Activated CD4-positive, alpha-beta memory T cell treated with anti-CD3 and anti-CD28 coated beads, Interleukin-2, amount 10 ng/mL, durations not matched to agents 7 days and 5 days (primary cell): Measurements from ENCODE around the gene DNAJA3. TPM values are rescaled to one million over a fixed set of nuclear protein-coding genes. Genes with fewer than 3 reads are reported as not detected.

Source experiments
- CTCF ChIA-PET: fragments of 350-600 bp; sonication (Branson Sonifier 250); formaldehyde crosslinking; loops from one replicate; lab custom pipeline; 2021; ENCODE audit warnings: antibody characterized with exemption, inconsistent platforms; lab: Charles Lee
- POLR2A ChIA-PET: fragments of 350-600 bp; sonication (Branson Sonifier 250); formaldehyde crosslinking; loops from one replicate; lab custom pipeline; 2021; ENCODE audit warnings: antibody characterized with exemption; lab: Charles Lee
- DNase-seq: peaks from one replicate; pipeline ENCODE4 v3.0.0-alpha.2; 2020
- H3K27ac Mint-ChIP-seq: one replicate; pipeline ENCODE4 v1.8.0; 2021; ENCODE audit warnings: mild to moderate bottlenecking, mixed read lengths
- H3K27me3 Mint-ChIP-seq: one replicate; pipeline ENCODE4 v1.8.0; 2021; ENCODE audit warnings: mixed read lengths
- H3K36me3 Mint-ChIP-seq: one replicate; pipeline ENCODE4 v1.8.0; 2021; ENCODE audit warnings: low read depth, mixed read lengths
- H3K4me1 Mint-ChIP-seq: one replicate; pipeline ENCODE4 v1.8.0; 2021; ENCODE audit warnings: mixed read lengths
- H3K4me3 Mint-ChIP-seq: one replicate; pipeline ENCODE4 v1.8.0; 2021; ENCODE audit warnings: mild to moderate bottlenecking, mixed read lengths
- H3K9me3 Mint-ChIP-seq: one replicate; pipeline ENCODE4 v1.8.0; 2021; ENCODE audit warnings: mixed read lengths
- total RNA-seq, 2 experiments: library from RNA; stranded (reverse); gene quantifications; one replicate each; pipeline ENCODE4 v1.2.3, GENCODE V29; 2021

DNAJA3 gene
- total RNA-seq, 2 experiments from 2014 or later: 39.5 to 41.1 TPM

GRCh38 chr16:4477966-4478365 is 52.3 kb downstream of the DNAJA3 start:
- ChIA-PET CTCF (interaction anchor here (0.9 to 6.9 kb wide), 15 partner anchors 9 to 146 kb away, joined by 3 to 102 read pairs (median 4); partner anchors contain the start of gene MGRN1), POLR2A (interaction anchor here (1.0 to 9.1 kb wide), 9 partner anchors 10 to 138 kb away, joined by 3 to 154 read pairs (median 27); partner anchors contain the start of genes CDIP1 and CORO7)
- Mint-ChIP-seq H3K4me3 (peak overlapping the region; percentile 91), H3K36me3 (peaks cover 33% of the 10 kb centered on the region), H3K4me1 (peaks cover 55% of the 10 kb centered on the region), H3K27me3 (no peaks in the 10 kb centered on the region), H3K27ac (peak overlapping the region; percentile 93), H3K9me3 (no peaks in the 10 kb centered on the region)
- no peak for DNase-seq

- no peak overlapping the region for H3K4me3 Mint-ChIP-seq
- no peaks in the 10 kb centered on the region for H3K9me3 Mint-ChIP-seq
- DNase-seq: no peak
- peaks cover 55% of the 10 kb centered on the region for H3K36me3 Mint-ChIP-seq
- POLR2A ChIA-PET: interaction anchor here (0.5 kb wide), 1 partner anchor 11 kb away, joined by 5 read pairs; no protein-coding TSS in a partner anchor
- peak overlapping the region; percentile 60 for H3K27ac Mint-ChIP-seq
- CTCF ChIA-PET: interaction anchor here (1.0 to 1.2 kb wide), 2 partner anchors 19 to 23 kb away, joined by 3 read pairs; no protein-coding TSS in a partner anchor
- no peaks in the 10 kb centered on the region for H3K27me3 Mint-ChIP-seq
- peaks cover 45% of the 10 kb centered on the region for H3K4me1 Mint-ChIP-seq
These were observed 55.9 kb downstream of the DNAJA3 start for GRCh38 chr16:4481526-4481925.

- peaks cover 55% of the 10 kb centered on the region for H3K36me3 Mint-ChIP-seq
- POLR2A ChIA-PET: interaction anchor here (0.5 to 1.6 kb wide), 3 partner anchors 10 to 23 kb away, joined by 3 to 5 read pairs (median 5); no protein-coding TSS in a partner anchor
- H3K27me3 Mint-ChIP-seq: no peaks in the 10 kb centered on the region
- no peak for DNase-seq
- peaks cover 49% of the 10 kb centered on the region for H3K4me1 Mint-ChIP-seq
- CTCF ChIA-PET: interaction anchor here (1.0 to 1.2 kb wide), 2 partner anchors 19 to 23 kb away, joined by 3 read pairs; no protein-coding TSS in a partner anchor
- H3K27ac Mint-ChIP-seq: peak overlapping the region; percentile 60
- H3K9me3 Mint-ChIP-seq: no peaks in the 10 kb centered on the region
- H3K4me3 Mint-ChIP-seq: no peak overlapping the region
These were observed 56.3 kb downstream of the DNAJA3 start for GRCh38 chr16:4481963-4482362.

- Mint-ChIP-seq H3K27ac (peak overlapping the region; percentile 97), H3K4me3 (no peak overlapping the region), H3K9me3 (no peaks in the 10 kb centered on the region), H3K27me3 (no peaks in the 10 kb centered on the region), H3K4me1 (peaks cover 63% of the 10 kb centered on the region), H3K36me3 (peaks cover 69% of the 10 kb centered on the region)
- DNase-seq: no peak
- POLR2A ChIA-PET: interaction anchor here (0.7 to 5.1 kb wide), 4 partner anchors 10 to 70 kb away, joined by 3 to 77 read pairs (median 26); partner anchors contain the start of genes CORO7, HMOX2 and NMRAL1
- CTCF ChIA-PET: interaction anchor here (2.7 to 2.8 kb wide), 2 partner anchors 9 to 20 kb away, joined by 35 to 43 read pairs; partner anchors contain the start of gene HMOX2
These were observed 60.6 kb downstream of the DNAJA3 start for GRCh38 chr16:4486126-4486893.

GRCh38 chr16:4487955-4488498 is 62.4 kb downstream of the DNAJA3 start:
- H3K27me3 Mint-ChIP-seq: no peaks in the 10 kb centered on the region
- ChIA-PET POLR2A (interaction anchor here (1.0 to 5.1 kb wide), 4 partner anchors 11 to 22 kb away, joined by 4 to 77 read pairs (median 31); partner anchors contain the start of genes HMOX2 and NMRAL1), CTCF (interaction anchor here (0.7 to 2.8 kb wide), 10 partner anchors 11 to 1547 kb away, joined by 3 to 43 read pairs (median 4); partner anchors contain the start of genes ANKS3, DNAAF8 and HMOX2)
- H3K27ac Mint-ChIP-seq: peak overlapping the region; percentile 97
- H3K4me1 Mint-ChIP-seq: peaks cover 47% of the 10 kb centered on the region
- no peak for DNase-seq
- peak overlapping the region; percentile 55 for H3K4me3 Mint-ChIP-seq
- H3K36me3 Mint-ChIP-seq: peaks cover 58% of the 10 kb centered on the region
- H3K9me3 Mint-ChIP-seq: no peaks in the 10 kb centered on the region

- Mint-ChIP-seq H3K4me1 (peaks cover 51% of the 10 kb centered on the region), H3K27me3 (no peaks in the 10 kb centered on the region), H3K9me3 (no peaks in the 10 kb centered on the region), H3K4me3 (peak overlapping the region; percentile 55), H3K36me3 (peaks cover 60% of the 10 kb centered on the region), H3K27ac (peak overlapping the region; percentile 97)
- peak; percentile 33 for DNase-seq
- ChIA-PET POLR2A (interaction anchor here (1.0 to 5.1 kb wide), 6 partner anchors 12 to 73 kb away, joined by 3 to 77 read pairs (median 16); partner anchors contain the start of genes HMOX2 and NMRAL1), CTCF (interaction anchor here (0.8 to 2.8 kb wide), 8 partner anchors 11 to 60 kb away, joined by 3 to 43 read pairs (median 5); partner anchors contain the start of gene HMOX2)
These were observed 62.9 kb downstream of the DNAJA3 start for GRCh38 chr16:4488499-4488967.

- H3K27ac Mint-ChIP-seq: peak overlapping the region; percentile 97
- ChIA-PET CTCF (interaction anchor here (1.2 to 2.1 kb wide), 4 partner anchors 13 to 135 kb away, joined by 3 to 19 read pairs (median 5); partner anchors contain the start of gene MGRN1), POLR2A (interaction anchor here (1.4 to 5.1 kb wide), 5 partner anchors 11 to 74 kb away, joined by 3 to 77 read pairs (median 14); partner anchors contain the start of genes CDIP1, HMOX2 and NMRAL1)
- peaks cover 52% of the 10 kb centered on the region for H3K4me1 Mint-ChIP-seq
- no peaks in the 10 kb centered on the region for H3K27me3 Mint-ChIP-seq
- H3K36me3 Mint-ChIP-seq: peaks cover 57% of the 10 kb centered on the region
- no peak overlapping the region for H3K4me3 Mint-ChIP-seq
- H3K9me3 Mint-ChIP-seq: no peaks in the 10 kb centered on the region
- DNase-seq: no peak
These were observed 63.4 kb downstream of the DNAJA3 start for GRCh38 chr16:4489030-4489429.

- Mint-ChIP-seq H3K9me3 (no peaks in the 10 kb centered on the region), H3K36me3 (peaks cover 41% of the 10 kb centered on the region), H3K4me1 (peaks cover 55% of the 10 kb centered on the region), H3K27me3 (no peaks in the 10 kb centered on the region), H3K27ac (no peak overlapping the region), H3K4me3 (no peak overlapping the region)
- CTCF ChIA-PET: interaction anchor here (1.2 kb wide), 1 partner anchor 9 kb away, joined by 3 read pairs; no protein-coding TSS in a partner anchor
- POLR2A ChIA-PET: interaction anchor here (1.0 to 3.3 kb wide), 2 partner anchors 14 to 126 kb away, joined by 3 to 13 read pairs; no protein-coding TSS in a partner anchor
- no peak for DNase-seq
These were observed 66.2 kb downstream of the DNAJA3 start for GRCh38 chr16:4491898-4492297.

GRCh38 chr16:4494746-4495490 is 69.2 kb downstream of the DNAJA3 start:
- no peak for DNase-seq

GRCh38 chr16:4495766-4496165 is 70.1 kb downstream of the DNAJA3 start:
- ChIA-PET POLR2A (no interaction called here), CTCF (interaction anchor here (1.9 kb wide), 1 partner anchor 10 kb away, joined by 6 read pairs; no protein-coding TSS in a partner anchor)
- Mint-ChIP-seq H3K9me3 (no peaks in the 10 kb centered on the region), H3K4me1 (peaks cover 53% of the 10 kb centered on the region), H3K27ac (no peak overlapping the region), H3K4me3 (no peak overlapping the region), H3K27me3 (no peaks in the 10 kb centered on the region), H3K36me3 (peaks cover 37% of the 10 kb centered on the region)
- DNase-seq: no peak

More at GRCh38 chr16:4494746-4495490, 69.2 kb downstream of the DNAJA3 start:
- Mint-ChIP-seq H3K4me3 (no peak overlapping the region), H3K9me3 (no peaks in the 10 kb centered on the region), H3K27ac (no peak overlapping the region), H3K4me1 (peaks cover 55% of the 10 kb centered on the region), H3K27me3 (no peaks in the 10 kb centered on the region), H3K36me3 (peaks cover 44% of the 10 kb centered on the region)
- ChIA-PET CTCF (interaction anchor here (1.0 kb wide), 2 partner anchors 11 to 16 kb away, joined by 3 to 4 read pairs; no protein-coding TSS in a partner anchor), POLR2A (interaction anchor here (3.3 kb wide), 1 partner anchor 11 kb away, joined by 13 read pairs; no protein-coding TSS in a partner anchor)

GRCh38 chr16:4496305-4496704 is 70.6 kb downstream of the DNAJA3 start:
- peaks cover 35% of the 10 kb centered on the region for H3K36me3 Mint-ChIP-seq
- peaks cover 53% of the 10 kb centered on the region for H3K4me1 Mint-ChIP-seq
- ChIA-PET POLR2A (interaction anchor here (1.0 kb wide), 1 partner anchor 9 kb away, joined by 4 read pairs; no protein-coding TSS in a partner anchor), CTCF (interaction anchor here (1.9 kb wide), 1 partner anchor 9 kb away, joined by 6 read pairs; no protein-coding TSS in a partner anchor)
- no peaks in the 10 kb centered on the region for H3K27me3 Mint-ChIP-seq
- DNase-seq: no peak
- no peaks in the 10 kb centered on the region for H3K9me3 Mint-ChIP-seq
- no peak overlapping the region for H3K27ac Mint-ChIP-seq
- H3K4me3 Mint-ChIP-seq: no peak overlapping the region
